Stimulated activated CD4-positive, alpha-beta T cell treated with anti-CD3 and anti-CD28 coated beads, TNF-alpha, amount 100 ng/mL, for 24 hours (primary cell): ENCODE data around the gene MRTO4.
"Not testable (repeated sequence)": the region's sequence is repeated elsewhere in the genome, so short reads cannot be mapped to it uniquely, and the experiment has no call there.

Experiments used
- DNase-seq, 3 experiments: peaks; one replicate each; pipeline ENCODE4 v3.0.0-alpha.2; 2020; ENCODE audit warnings: low read depth in 3 of 3

The MRTO4 gene

GRCh38 chr1:19222979-19223824 is 28.4 kb upstream of the MRTO4 start:
- no peak for DNase-seq

- DNase-seq: no peak
These were observed 22.4 kb upstream of the MRTO4 start for GRCh38 chr1:19229229-19229628.

- no peak for DNase-seq
These were observed 21.7 kb upstream of the MRTO4 start for GRCh38 chr1:19229828-19230325.

- not testable (repeated sequence) for DNase-seq
These were observed 19.7 kb upstream of the MRTO4 start for GRCh38 chr1:19231736-19232523.

GRCh38 chr1:19232524-19232846 is 19.1 kb upstream of the MRTO4 start:
- DNase-seq: no peak

GRCh38 chr1:19234224-19234623 is 17.4 kb upstream of the MRTO4 start:
- no peak for DNase-seq

GRCh38 chr1:19239876-19240275 is 11.7 kb upstream of the MRTO4 start:
- DNase-seq: no peak

GRCh38 chr1:19240673-19241538 is 10.7 kb upstream of the MRTO4 start:
- DNase-seq: peak; percentile 45 to 62 (median 53)

GRCh38 chr1:19250629-19251304 is 838 bp upstream of the MRTO4 start:
- no peak for DNase-seq

GRCh38 chr1:19254416-19254815 is 2.8 kb downstream of the MRTO4 start:
- DNase-seq: no peak

GRCh38 chr1:19255288-19255687 is 3.7 kb downstream of the MRTO4 start:
- DNase-seq: no peak

- not testable (repeated sequence) for DNase-seq
These were observed 4.7 kb downstream of the MRTO4 start for GRCh38 chr1:19256301-19256700.

- peak in 1 of 3 experiments; percentile 33 for DNase-seq
These were observed 5.7 kb downstream of the MRTO4 start for GRCh38 chr1:19257178-19257914.

- DNase-seq: no peak
These were observed 6.7 kb downstream of the MRTO4 start for GRCh38 chr1:19258353-19258752.

- no peak for DNase-seq
These were observed 8.9 kb downstream of the MRTO4 start for GRCh38 chr1:19260211-19261138.

GRCh38 chr1:19262047-19262446 is 10.4 kb downstream of the MRTO4 start:
- DNase-seq: no peak

- DNase-seq: no peak
These were observed 11.1 kb downstream of the MRTO4 start for GRCh38 chr1:19262744-19263143.

- DNase-seq: no peak
These were observed 16.8 kb downstream of the MRTO4 start for GRCh38 chr1:19268445-19268844.
